OCI-LY3 (cell line): ENCODE results near the gene WASHC2C.
A peak's percentile ranks its signal among the peaks of the same experiment; 100 is the strongest.
"Not testable (repeated sequence)": the region's sequence is repeated elsewhere in the genome, so short reads cannot be mapped to it uniquely, and the experiment has no call there.

ENCODE experiments used
- H2AFZ ChIP-seq: fragments of 200-600, 300-600 bp; shearing (Covaris generic); 2 replicates; pipeline ENCODE4 v1.6.0; 2014; ENCODE audit warnings: antibody characterized with exemption, low read depth, low read length
- H3K27ac ChIP-seq: fragments of 200-600, 300-600 bp; sonication (generic); 2 replicates; pipeline ENCODE4 v1.5.1; 2014; ENCODE audit warnings: mild to moderate bottlenecking, low read length, moderate library complexity, mixed read lengths
- H3K27me3 ChIP-seq: fragments of 200-600, 300-600 bp; sonication (generic); 2 replicates; pipeline ENCODE4 v1.6.1; 2014; ENCODE audit warnings: low read depth, low read length, mixed read lengths
- H3K36me3 ChIP-seq: fragments of 200-600, 300-600 bp; sonication (generic); replicated peaks from 2 replicates; pipeline ENCODE3; 2014; ENCODE audit warnings: low read depth, low read length, mixed read lengths
- H3K4me1 ChIP-seq: fragments of 300-600, 200-600 bp; sonication (generic); 2 replicates; pipeline ENCODE4 v1.6.1; 2014; ENCODE audit warnings: low read length, mixed read lengths
- H3K4me2 ChIP-seq: fragments of 200-600, 300-600 bp; sonication (generic); 2 replicates; pipeline ENCODE4 v1.6.1; 2014; ENCODE audit warnings: low read length, mixed read lengths
- H3K4me3 ChIP-seq: fragments of 300-600, 200-600 bp; sonication (generic); 2 replicates; pipeline ENCODE4 v1.5.1; 2014; ENCODE audit warnings: antibody characterized with exemption, mild to moderate bottlenecking, low read length, moderate library complexity
- H3K79me2 ChIP-seq: fragments of 300-600, 200-600 bp; shearing (Covaris generic); 2 replicates; pipeline ENCODE4 v1.6.1; 2014; ENCODE audit warnings: mild to moderate bottlenecking, low read length, mixed read lengths
- H3K9ac ChIP-seq: fragments of 300-600, 200-600 bp; shearing (Covaris generic); 2 replicates; pipeline ENCODE4 v1.6.0; 2014; ENCODE audit warnings: mild to moderate bottlenecking, low read length, moderate library complexity
- H3K9me3 ChIP-seq: fragments of 200-600, 300-600 bp; shearing (Covaris generic); 2 replicates; pipeline ENCODE4 v1.6.1; 2014; ENCODE audit warnings: low read length, mixed read lengths; ENCODE audit not compliant: insufficient read depth
- H4K20me1 ChIP-seq: fragments of 200-600, 300-600 bp; sonication (generic); 2 replicates; pipeline ENCODE4 v1.6.1; 2016; ENCODE audit warnings: low read length, mixed read lengths; ENCODE audit not compliant: insufficient read depth

The WASHC2C gene

DNA sequence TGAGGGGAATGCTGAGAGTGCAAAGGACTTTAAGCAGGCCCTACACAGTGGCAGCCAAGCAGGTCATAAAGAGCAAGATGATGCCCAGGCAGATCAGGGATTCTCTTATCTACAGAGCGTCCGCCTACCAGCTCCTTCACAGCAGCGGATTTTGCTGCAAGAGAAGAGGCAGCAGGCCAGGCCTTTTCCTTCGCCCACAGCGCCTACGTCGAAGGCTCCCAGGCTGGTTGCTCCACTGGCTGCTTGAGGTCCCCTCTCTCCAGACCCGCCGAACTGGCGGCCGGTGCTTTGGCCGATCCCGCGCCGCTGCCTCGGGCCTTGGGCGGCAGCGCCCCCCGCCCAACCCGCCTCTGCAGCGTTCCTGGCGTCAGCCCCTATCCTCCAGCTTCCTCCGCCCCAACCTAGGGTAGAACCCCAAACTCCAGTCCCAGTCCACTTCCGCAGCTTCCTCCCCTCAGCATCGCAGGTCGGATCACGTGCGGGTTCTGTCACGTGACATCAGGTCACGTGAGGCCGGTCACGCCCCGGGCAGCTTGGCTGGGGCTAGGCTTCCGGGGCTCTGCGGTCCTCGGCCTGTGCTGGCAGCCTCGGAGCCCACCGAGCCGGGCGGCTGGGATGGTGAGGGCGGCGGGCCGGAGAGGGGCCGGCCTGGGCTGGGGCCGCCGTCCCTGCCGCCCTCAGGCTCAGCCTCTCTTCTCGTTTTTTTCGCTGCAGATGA lies at the start of gene WASHC2C:
Gene WASHC2C (plus strand): TSS at position 564 of the 718 bp plus-strand sequence. CDS start 52 bp downstream, at position 616.
- Histone ChIP-seq H3K4me2 (peak within 1 kb of the TSS; percentile 43), H3K9ac (peak within 1 kb of the TSS; percentile 51), H3K4me3 (peak within 1 kb of the TSS; percentile 87)
- not testable (repeated sequence) for H2AFZ ChIP-seq, H3K36me3 ChIP-seq, H4K20me1 ChIP-seq, H3K4me1 ChIP-seq, H3K27ac ChIP-seq, H3K27me3 ChIP-seq, H3K79me2 ChIP-seq, H3K9me3 ChIP-seq

- H3K4me2 ChIP-seq, H3K9me3 ChIP-seq, H3K36me3 ChIP-seq, H3K9ac ChIP-seq, H2AFZ ChIP-seq, H3K27me3 ChIP-seq, H3K4me1 ChIP-seq, H3K79me2 ChIP-seq, H3K4me3 ChIP-seq, H4K20me1 ChIP-seq, H3K27ac ChIP-seq: not testable (repeated sequence)
Observed at GRCh38 chr10:45678467-45678866, 48.6 kb upstream of the WASHC2C start.

DNA sequence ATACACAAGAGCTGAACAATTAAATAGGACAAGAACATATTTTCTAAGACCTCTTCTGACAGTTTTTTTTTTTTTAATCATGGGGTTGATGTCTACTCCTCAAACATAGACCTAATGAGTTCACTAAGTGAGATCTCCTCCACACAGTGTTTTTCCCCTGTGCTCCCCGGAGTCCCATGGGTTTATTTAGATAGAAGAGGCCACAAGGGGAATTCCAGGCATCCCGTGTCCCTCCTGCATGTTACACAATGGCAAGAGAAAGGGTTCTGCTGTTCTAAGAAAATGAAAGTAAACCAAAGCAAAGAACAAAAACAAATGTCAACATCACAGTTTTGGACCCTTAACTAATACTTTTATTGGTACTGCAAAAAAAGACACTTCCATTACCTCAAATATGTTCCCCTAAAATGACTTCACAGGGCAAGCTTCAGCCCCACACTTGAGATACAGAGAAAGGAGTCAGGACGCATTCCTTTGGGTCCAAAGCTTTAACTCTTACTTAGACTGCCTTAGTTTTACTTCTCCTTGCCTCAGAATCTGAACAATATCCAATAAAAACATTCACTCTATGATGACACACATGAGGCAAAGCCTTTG lies 16.8 kb upstream of the WASHC2C start:
- H4K20me1 ChIP-seq, H3K9ac ChIP-seq, H3K27me3 ChIP-seq, H3K4me1 ChIP-seq, H2AFZ ChIP-seq, H3K4me2 ChIP-seq, H3K9me3 ChIP-seq, H3K27ac ChIP-seq, H3K36me3 ChIP-seq, H3K4me3 ChIP-seq, H3K79me2 ChIP-seq: not testable (repeated sequence)

- H3K27me3 ChIP-seq, H3K27ac ChIP-seq, H3K36me3 ChIP-seq, H3K9ac ChIP-seq, H3K4me2 ChIP-seq, H4K20me1 ChIP-seq, H3K4me1 ChIP-seq, H3K4me3 ChIP-seq, H2AFZ ChIP-seq, H3K79me2 ChIP-seq, H3K9me3 ChIP-seq: not testable (repeated sequence)
Observed at GRCh38 chr10:45711223-45711622, 15.8 kb upstream of the WASHC2C start.

GRCh38 chr10:45717053-45717452 lies 10.0 kb upstream of the WASHC2C start:
- H4K20me1 ChIP-seq, H3K36me3 ChIP-seq, H3K79me2 ChIP-seq, H3K9me3 ChIP-seq, H3K9ac ChIP-seq, H3K27me3 ChIP-seq, H3K4me1 ChIP-seq, H3K4me2 ChIP-seq, H2AFZ ChIP-seq, H3K27ac ChIP-seq, H3K4me3 ChIP-seq: not testable (repeated sequence)

GRCh38 chr10:45717642-45718041 lies 9.4 kb upstream of the WASHC2C start:
- not testable (repeated sequence) for H3K27ac ChIP-seq, H3K9me3 ChIP-seq

GRCh38 chr10:45721503-45721902 lies 5.6 kb upstream of the WASHC2C start:
- H3K27ac ChIP-seq, H2AFZ ChIP-seq, H4K20me1 ChIP-seq, H3K9me3 ChIP-seq, H3K27me3 ChIP-seq, H3K9ac ChIP-seq, H3K4me2 ChIP-seq, H3K36me3 ChIP-seq, H3K79me2 ChIP-seq, H3K4me1 ChIP-seq, H3K4me3 ChIP-seq: not testable (repeated sequence)

More at GRCh38 chr10:45717642-45718041, 9.4 kb upstream of the WASHC2C start:
- H3K4me3 ChIP-seq, H4K20me1 ChIP-seq, H3K27me3 ChIP-seq, H3K36me3 ChIP-seq, H3K9ac ChIP-seq, H3K79me2 ChIP-seq, H3K4me1 ChIP-seq, H2AFZ ChIP-seq, H3K4me2 ChIP-seq: not testable (repeated sequence)

DNA sequence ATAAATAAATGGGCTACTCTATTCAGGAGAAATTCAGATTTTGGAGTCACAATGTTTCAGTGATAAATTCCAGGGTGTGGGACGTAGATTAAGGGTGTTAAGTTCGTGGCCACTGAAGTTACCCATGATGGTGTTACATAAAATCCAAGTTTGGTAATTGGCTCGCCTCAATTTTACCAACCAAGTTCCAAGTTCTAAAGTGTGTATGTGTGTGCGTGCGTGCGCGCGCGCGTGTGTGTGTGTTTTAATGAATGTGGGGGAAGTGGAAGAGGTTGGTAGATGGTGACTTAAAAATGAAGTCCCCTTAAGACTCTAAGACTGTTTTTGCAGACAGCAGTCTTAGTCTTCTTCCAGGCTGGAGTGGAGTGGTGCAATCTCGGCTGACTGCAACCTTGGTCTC lies 3.2 kb upstream of the WASHC2C start:
- H3K9me3 ChIP-seq, H4K20me1 ChIP-seq, H3K4me2 ChIP-seq, H3K27ac ChIP-seq, H3K9ac ChIP-seq, H3K79me2 ChIP-seq, H3K27me3 ChIP-seq, H2AFZ ChIP-seq, H3K4me3 ChIP-seq, H3K36me3 ChIP-seq, H3K4me1 ChIP-seq: not testable (repeated sequence)

GRCh38 chr10:45727421-45727965 lies 427 bp downstream of the WASHC2C start:
- H3K9me3 ChIP-seq, H4K20me1 ChIP-seq, H3K27ac ChIP-seq, H3K36me3 ChIP-seq, H2AFZ ChIP-seq, H3K4me1 ChIP-seq, H3K79me2 ChIP-seq, H3K9ac ChIP-seq, H3K27me3 ChIP-seq: not testable (repeated sequence)
- peak overlapping the region; percentile 43 for H3K4me2 ChIP-seq
- peak overlapping the region; percentile 87 for H3K4me3 ChIP-seq
